Stimulated activated CD4-positive, alpha-beta T cell treated with anti-CD3 and anti-CD28 coated beads, Interleukin-2, amount 100 ng/mL, for 4 hours (primary cell): Measurements from ENCODE around the gene GRIPAP1.
A peak's percentile ranks its signal among the peaks of the same experiment; 100 is the strongest.

Source experiments
- DNase-seq: peaks from one replicate; pipeline ENCODE4 v3.0.0-alpha.2; 2020; ENCODE audit warnings: low read depth

GRIPAP1 gene

GRCh38 chrX:49002091-49002935 lies at the start of gene GRIPAP1:
Gene GRIPAP1, minus strand, starts transcription at chrX:49002264. Its CDS starts 35 bp downstream, at chrX:49002229.
- peak; percentile 62 for DNase-seq

GRCh38 chrX:49043987-49044281 lies 41.9 kb upstream of the GRIPAP1 start:
- no peak for DNase-seq

GRCh38 chrX:49043220-49043986 lies 41.3 kb upstream of the GRIPAP1 start, which contains the start of gene TFE3:
Gene TFE3, minus strand, starts transcription at chrX:49043357. Its CDS starts 131 bp downstream, at chrX:49043226.
- peak; percentile 94 for DNase-seq

- DNase-seq: no peak
These were observed 40.6 kb upstream of the GRIPAP1 start for GRCh38 chrX:49042581-49043219.

- DNase-seq: no peak
These were observed 39.9 kb upstream of the GRIPAP1 start for GRCh38 chrX:49041744-49042580.

GRCh38 chrX:49040376-49040955 lies 38.4 kb upstream of the GRIPAP1 start:
- DNase-seq: no peak

- peak; percentile 52 for DNase-seq
These were observed 37.7 kb upstream of the GRIPAP1 start for GRCh38 chrX:49039598-49040375.

- DNase-seq: no peak
These were observed 35.9 kb upstream of the GRIPAP1 start for GRCh38 chrX:49037883-49038475.

- DNase-seq: no peak
These were observed 28.2 kb upstream of the GRIPAP1 start for GRCh38 chrX:49030283-49030682.

- DNase-seq: no peak
These were observed 27.8 kb upstream of the GRIPAP1 start for GRCh38 chrX:49029876-49030275.

- DNase-seq: no peak
These were observed 17.7 kb upstream of the GRIPAP1 start for GRCh38 chrX:49019599-49020249.

- DNase-seq: no peak
These were observed 17.0 kb upstream of the GRIPAP1 start for GRCh38 chrX:49019050-49019449.

- DNase-seq: no peak
These were observed 1.6 kb upstream of the GRIPAP1 start for GRCh38 chrX:49003696-49004095.

- DNase-seq: peak; percentile 24
These were observed 458 bp downstream of the GRIPAP1 start for GRCh38 chrX:49001521-49002090.

GRCh38 chrX:49000636-49001035 lies 1.4 kb downstream of the GRIPAP1 start:
- no peak for DNase-seq

- DNase-seq: peak; percentile 10
These were observed 3.0 kb downstream of the GRIPAP1 start for GRCh38 chrX:48999030-48999429.

GRCh38 chrX:48998391-48998790 lies 3.7 kb downstream of the GRIPAP1 start:
- no peak for DNase-seq

GRCh38 chrX:48997865-48998264 lies 4.2 kb downstream of the GRIPAP1 start:
- DNase-seq: no peak

- no peak for DNase-seq
These were observed 4.6 kb downstream of the GRIPAP1 start for GRCh38 chrX:48997455-48997854.
